MM.1S (cell line): ENCODE data around the gene CTSF.
"Not testable (repeated sequence)": the region's sequence is repeated elsewhere in the genome, so short reads cannot be mapped to it uniquely, and the experiment has no call there.

Experiments
- DNase-seq: peaks from one replicate; pipeline ENCODE4 v3.0.0-alpha.2; 2015
- H2AFZ ChIP-seq: fragments of 300-600 bp; sonication (generic); 2 replicates; pipeline ENCODE4 v1.6.0; 2016; ENCODE audit warnings: antibody characterized with exemption, low read length
- H3F3A ChIP-seq: fragments of 300-600 bp; sonication (generic); 2 replicates; pipeline ENCODE4 v1.6.1; 2016; ENCODE audit warnings: mild to moderate bottlenecking, antibody characterized with exemption, low read length, moderate library complexity, mixed read lengths; ENCODE audit not compliant: insufficient read depth
- H3K27ac ChIP-seq: fragments of 300-600 bp; sonication (generic); 2 replicates; pipeline ENCODE4 v1.5.1; 2016; ENCODE audit warnings: mild to moderate bottlenecking, low read length
- H3K27me3 ChIP-seq: fragments of 300-600 bp; sonication (generic); replicated peaks from 2 replicates; pipeline ENCODE4 v1.6.0; 2016; ENCODE audit warnings: low read length; ENCODE audit not compliant: insufficient read depth
- H3K36me3 ChIP-seq: fragments of 300-600 bp; sonication (generic); replicated peaks from 2 replicates; pipeline ENCODE4 v1.6.1; 2016; ENCODE audit warnings: mild to moderate bottlenecking, low read length, mixed read lengths; ENCODE audit not compliant: insufficient read depth
- H3K4me1 ChIP-seq: fragments of 300-600 bp; sonication (generic); 2 replicates; pipeline ENCODE4 v1.6.1; 2016; ENCODE audit warnings: low read length, mixed read lengths
- H3K4me2 ChIP-seq: fragments of 300-600 bp; sonication (generic); 2 replicates; pipeline ENCODE4 v1.6.0; 2016; ENCODE audit warnings: low read depth, low read length
- H3K4me3 ChIP-seq: fragments of 300-600 bp; sonication (generic); 2 replicates; pipeline ENCODE4 v1.5.1; 2016; ENCODE audit warnings: low read length, mixed read lengths
- H3K79me2 ChIP-seq: fragments of 300-600 bp; sonication (generic); 2 replicates; pipeline ENCODE4 v1.6.1; 2016; ENCODE audit warnings: mixed run types, low read length, mixed read lengths
- H3K9ac ChIP-seq: fragments of 300-600 bp; sonication (generic); 2 replicates; pipeline ENCODE4 v1.6.1; 2016; ENCODE audit warnings: low read length, mixed read lengths
- H3K9me2 ChIP-seq: fragments of 300-600 bp; sonication (generic); replicated peaks from 2 replicates; pipeline ENCODE4 v1.6.1; 2016; ENCODE audit warnings: mild to moderate bottlenecking, low read length, mixed read lengths; ENCODE audit not compliant: insufficient read depth
- H3K9me3 ChIP-seq: fragments of 300-600 bp; sonication (generic); replicated peaks from 2 replicates; pipeline ENCODE4 v1.6.1; 2016; ENCODE audit warnings: mild to moderate bottlenecking, low read length, mixed read lengths; ENCODE audit not compliant: insufficient read depth
- H4K20me1 ChIP-seq: fragments of 300-600 bp; sonication (generic); 2 replicates; pipeline ENCODE4 v1.6.1; 2016; ENCODE audit warnings: mild to moderate bottlenecking, low read length, moderate library complexity, mixed read lengths; ENCODE audit not compliant: insufficient read depth
- CTCF ChIP-seq: fragments of 300-600 bp; sonication (generic); IDR thresholded peaks from 2 replicates; pipeline ENCODE4 v1.5.1; 2016; ENCODE audit warnings: antibody characterized with exemption, low read length, mixed read lengths
- EZH2 ChIP-seq: fragments of 300-600 bp; sonication (generic); optimal IDR thresholded peaks from 2 replicates; pipeline ENCODE3; 2017; ENCODE audit warnings: low read depth, mild to moderate bottlenecking, antibody characterized with exemption, low read length, mixed read lengths
- EZH2phosphoT487 ChIP-seq: fragments of 300-600 bp; sonication (generic); IDR thresholded peaks from 2 replicates; pipeline ENCODE4 v1.6.1; 2018; ENCODE audit warnings: antibody characterized with exemption, low read length

CTSF gene

GRCh38 chr11:66592457-66593302 is 24.3 kb upstream of the CTSF start, which contains the start of the genes CCDC87 and CCS:
Gene CCDC87, minus strand, starts transcription at chr11:66593063. Its CDS starts 48 bp downstream, at chr11:66593015.
Gene CCS, plus strand, starts transcription at chr11:66593185. Its CDS starts 77 bp downstream, at chr11:66593262.
- peak within 1 kb of the TSS; percentile 92 for H3K4me2 ChIP-seq
- H3K9me3 ChIP-seq, result no peaks in the 10 kb centered on the region
- peak within 1 kb of the TSS; percentile 95 for H2AFZ ChIP-seq
- H3K4me3 ChIP-seq, result peak within 1 kb of the TSS; percentile 82
- H3K9ac ChIP-seq, result peak within 1 kb of the TSS; percentile 74
- no peaks in the 10 kb centered on the region for H4K20me1 ChIP-seq
- H3K27ac ChIP-seq, result no peak within 1 kb of the TSS
- peaks cover 3% of the 10 kb centered on the region; the same call in 1 of the 2 replicates for H3K4me1 ChIP-seq
- H3K36me3 ChIP-seq, result no peaks in the 10 kb centered on the region
- peaks cover 8% of the 10 kb centered on the region; the same call in 1 of the 2 replicates for H3K79me2 ChIP-seq
- peak; percentile 97 for DNase-seq
- no peaks in the 10 kb centered on the region for H3K9me2 ChIP-seq
- TF ChIP-seq CTCF (peak; percentile 61), EZH2 (no peak)
- H3F3A ChIP-seq, result no peaks in the 10 kb centered on the region
- peaks cover 15% of the 10 kb centered on the region; the same call in 1 of the 2 replicates for H3K27me3 ChIP-seq

DNA sequence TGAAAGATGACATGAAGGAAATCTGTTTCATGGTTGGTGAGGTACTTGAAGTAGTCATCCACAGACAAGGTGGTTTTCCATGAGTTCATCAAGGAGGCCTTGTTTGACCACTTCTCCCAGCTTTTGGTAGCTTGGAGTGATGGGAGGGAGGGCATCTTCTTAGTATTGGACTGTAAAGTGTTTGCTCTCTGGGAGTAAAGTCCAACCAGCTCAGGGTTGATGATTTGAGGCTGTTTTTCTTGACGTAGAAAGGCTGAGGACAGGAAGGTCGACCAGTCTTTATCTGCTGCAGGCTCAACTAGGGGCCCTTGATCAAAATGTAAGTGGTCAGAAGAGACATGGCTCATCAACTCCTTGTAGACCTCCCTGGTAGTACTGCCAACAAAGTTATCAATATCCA is 22.8 kb upstream of the CTSF start:
- Histone ChIP-seq H2AFZ (no peak overlapping the region), H3K79me2 (peaks cover 8% of the 10 kb centered on the region; the same call in 1 of the 2 replicates), H3K9ac (no peak overlapping the region), H3K36me3 (no peaks in the 10 kb centered on the region), H3K4me2 (no peak overlapping the region), H3K9me3 (no peaks in the 10 kb centered on the region), H3K4me3 (no peak overlapping the region), H3K27ac (no peak overlapping the region), H4K20me1 (no peaks in the 10 kb centered on the region), H3K4me1 (peaks cover 3% of the 10 kb centered on the region; the same call in 1 of the 2 replicates), H3F3A (no peaks in the 10 kb centered on the region), H3K27me3 (peaks cover 15% of the 10 kb centered on the region; the same call in 1 of the 2 replicates), H3K9me2 (no peaks in the 10 kb centered on the region)
- DNase-seq, result no peak
- no peak for TF ChIP-seq CTCF
- TF ChIP-seq EZH2, result no peak
- TF ChIP-seq EZH2phosphoT487, result no peak

GRCh38 chr11:66589996-66590675 is 21.7 kb upstream of the CTSF start:
- Histone ChIP-seq H3K4me3 (no peak overlapping the region), H3K9me2 (no peaks in the 10 kb centered on the region), H3K9ac (no peak overlapping the region), H3K4me2 (no peak overlapping the region), H3K9me3 (no peaks in the 10 kb centered on the region), H3K36me3 (no peaks in the 10 kb centered on the region), H3K79me2 (peaks cover 8% of the 10 kb centered on the region; the same call in 1 of the 2 replicates), H2AFZ (no peak overlapping the region), H3F3A (no peaks in the 10 kb centered on the region), H4K20me1 (no peaks in the 10 kb centered on the region), H3K4me1 (peaks cover 3% of the 10 kb centered on the region; the same call in 1 of the 2 replicates), H3K27me3 (peaks cover 15% of the 10 kb centered on the region; the same call in 1 of the 2 replicates), H3K27ac (no peak overlapping the region)
- TF ChIP-seq EZH2 (no peak), EZH2phosphoT487 (no peak), CTCF (no peak)
- DNase-seq, result no peak

DNA sequence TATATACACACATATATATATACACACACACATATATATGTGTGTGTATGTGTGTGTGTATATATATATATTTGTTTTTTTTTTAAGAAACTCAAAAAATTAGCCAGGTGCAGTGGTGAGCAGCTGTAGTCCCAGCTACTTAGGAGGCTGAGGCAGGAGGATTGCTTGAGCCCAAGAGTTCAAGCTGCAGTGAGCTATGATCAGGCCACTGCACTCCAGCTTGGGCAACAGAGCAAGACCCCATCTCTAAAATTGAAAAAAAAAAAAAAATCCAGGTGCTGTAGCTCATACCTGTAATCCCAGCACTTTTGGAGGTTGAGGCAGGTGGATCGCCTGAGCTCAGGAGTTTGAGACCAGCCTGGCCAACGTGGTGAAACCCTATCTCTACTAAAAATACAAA is 20.9 kb upstream of the CTSF start:
- H3K36me3 ChIP-seq, result not testable (repeated sequence)
- peaks cover 15% of the 10 kb centered on the region; the same call in 1 of the 2 replicates for H3K27me3 ChIP-seq

More for the DNA sequence above, 20.9 kb upstream of the CTSF start:
- not testable (repeated sequence) for H4K20me1 ChIP-seq, DNase-seq, H3K27ac ChIP-seq, H3K9me3 ChIP-seq, H3K9me2 ChIP-seq, H3K9ac ChIP-seq, H3K4me1 ChIP-seq, H3K79me2 ChIP-seq, H3F3A ChIP-seq, H3K4me2 ChIP-seq, H3K4me3 ChIP-seq, H2AFZ ChIP-seq
